HG03520 (cell line): ENCODE measurements around the gene DNAH6.
A peak's percentile ranks its signal among the peaks of the same experiment; 100 is the strongest.

ENCODE experiments used
- ATAC-seq: cut with Tn5 transposase; IDR thresholded peaks from one replicate; pipeline ENCODE4 v1.9.1; 2021; ENCODE audit warnings: mild to moderate bottlenecking, moderate library complexity; ENCODE audit not compliant: unreplicated experiment

The DNAH6 gene

DNA sequence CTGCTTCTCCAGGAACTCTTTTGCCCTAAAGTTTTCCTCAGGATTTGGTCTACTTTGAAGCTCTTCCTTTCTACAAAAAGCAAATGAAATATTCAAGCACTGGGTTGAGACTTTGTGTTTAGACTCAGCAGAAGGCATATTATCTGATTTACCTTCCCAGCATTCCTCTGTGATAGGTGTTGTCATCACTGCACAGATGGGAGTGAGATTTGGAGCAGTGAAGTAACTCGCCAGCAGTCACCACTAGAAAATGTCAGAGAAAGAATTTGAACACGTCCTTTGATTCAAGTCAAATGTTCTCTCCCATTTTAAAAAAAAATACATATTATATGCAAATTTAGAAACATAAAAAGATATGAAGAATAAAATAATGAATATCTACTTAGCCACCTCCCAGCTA, 112.2 kb downstream of the DNAH6 start:
- no peak for ATAC-seq

DNA sequence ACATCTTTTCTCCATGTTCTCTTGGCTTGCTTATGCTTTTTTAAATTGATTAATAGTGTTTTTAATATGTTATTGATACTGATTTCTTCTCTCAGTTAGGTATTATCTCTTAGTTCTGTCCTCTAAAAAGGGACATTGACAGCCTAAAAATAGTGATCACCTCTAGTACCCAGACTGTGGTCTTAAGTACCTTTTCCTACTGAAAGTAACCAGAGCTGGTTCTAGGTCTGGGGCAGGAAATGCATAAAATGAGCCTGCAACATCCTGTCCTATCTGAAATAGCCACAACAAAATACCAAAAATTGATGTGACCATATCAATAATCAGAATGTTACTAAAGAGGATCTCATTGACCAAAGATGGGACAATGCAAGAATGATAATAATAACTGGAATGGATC, 113.3 kb downstream of the DNAH6 start:
- ATAC-seq: no peak

GRCh38 chr2:84631047-84631446, 114.7 kb downstream of the DNAH6 start:
- peak; percentile 56 for ATAC-seq

GRCh38 chr2:84631985-84632384, 115.7 kb downstream of the DNAH6 start:
- no peak for ATAC-seq

DNA sequence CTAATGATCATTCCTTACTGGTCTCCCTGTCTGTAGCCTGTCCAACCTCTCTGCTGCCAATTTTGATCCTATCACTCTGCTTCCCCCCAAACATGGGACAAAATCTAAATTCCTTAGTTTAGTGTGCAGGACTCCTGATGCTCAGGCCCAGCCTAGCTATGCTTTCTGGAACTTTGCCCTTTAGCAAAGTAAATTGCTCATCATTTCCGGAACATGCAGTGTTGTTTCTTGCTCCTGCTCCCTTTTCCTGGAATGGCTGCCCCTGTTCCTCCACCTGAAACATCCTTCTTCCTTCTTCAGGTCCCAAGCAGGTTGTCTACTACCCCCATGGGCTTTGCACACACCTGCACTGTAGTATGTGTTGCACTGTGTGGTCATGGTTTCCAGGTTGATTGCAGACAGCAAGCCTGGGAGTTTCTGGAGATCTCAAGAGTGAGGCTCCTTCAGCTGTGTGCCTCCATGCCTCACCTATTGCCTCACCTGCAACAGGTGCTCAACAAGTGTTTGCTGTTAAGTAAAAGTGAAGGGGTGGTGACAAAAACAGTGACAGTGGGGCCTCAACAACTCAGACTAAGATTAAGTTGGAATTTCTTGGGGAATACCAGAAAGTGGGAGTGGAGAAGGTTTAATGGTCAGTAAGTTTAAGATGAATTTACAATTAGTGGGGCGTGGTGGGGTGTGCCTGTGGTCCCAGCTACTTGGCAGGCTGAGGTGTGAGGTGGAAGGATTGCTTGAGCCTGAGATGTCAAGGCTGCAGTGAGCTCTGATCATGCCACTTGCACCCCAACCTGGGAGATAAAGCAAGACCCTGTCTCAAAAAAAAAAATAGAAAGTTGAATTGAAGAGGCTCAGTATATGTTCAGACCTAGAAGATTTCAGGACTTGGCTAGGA, 120.0 kb downstream of the DNAH6 start:
- no peak for ATAC-seq

DNA sequence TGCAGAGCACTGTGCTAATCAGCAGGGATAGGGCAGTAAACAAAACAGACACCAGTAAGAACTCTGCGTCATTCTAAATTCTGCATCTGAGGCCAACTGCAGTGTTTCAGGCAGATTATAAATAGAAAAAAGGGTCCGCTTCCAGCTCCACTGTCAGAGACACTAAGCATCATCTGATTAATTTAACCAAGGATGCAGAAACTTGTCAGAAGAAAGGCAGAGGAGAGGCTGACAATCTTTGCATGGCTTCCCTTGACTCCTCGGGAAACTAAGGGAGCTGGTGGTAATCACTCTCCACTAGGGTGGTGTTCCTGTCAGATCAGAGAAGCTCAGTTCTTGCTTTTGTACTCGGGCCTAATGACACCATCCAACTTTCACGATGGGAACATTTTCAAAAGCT, 123.5 kb downstream of the DNAH6 start:
- no peak for ATAC-seq

- no peak for ATAC-seq
Measured at GRCh38 chr2:84640411-84640810, 124.1 kb downstream of the DNAH6 start.

DNA sequence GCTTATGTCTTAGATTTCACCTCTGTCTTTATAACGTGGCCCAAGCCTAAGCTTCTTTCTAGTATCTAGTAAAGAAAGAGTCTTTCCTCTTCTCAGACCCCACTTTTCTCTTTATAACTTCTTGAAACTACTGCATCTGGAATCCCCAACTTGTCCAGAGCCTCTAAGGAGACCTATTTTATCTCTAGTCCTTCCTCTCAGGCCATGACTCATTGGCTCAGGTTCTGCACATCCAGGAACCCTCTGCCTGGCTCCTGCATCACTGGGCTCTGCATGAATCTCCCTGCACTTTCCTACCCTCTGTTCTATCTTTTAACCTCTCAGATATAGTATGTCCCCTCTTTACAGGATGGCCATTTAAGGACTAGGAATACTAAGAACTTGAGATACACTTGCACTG, 124.7 kb downstream of the DNAH6 start:
- ATAC-seq: no peak

- no peak for ATAC-seq
Measured at GRCh38 chr2:84643991-84644390, 127.7 kb downstream of the DNAH6 start.

DNA sequence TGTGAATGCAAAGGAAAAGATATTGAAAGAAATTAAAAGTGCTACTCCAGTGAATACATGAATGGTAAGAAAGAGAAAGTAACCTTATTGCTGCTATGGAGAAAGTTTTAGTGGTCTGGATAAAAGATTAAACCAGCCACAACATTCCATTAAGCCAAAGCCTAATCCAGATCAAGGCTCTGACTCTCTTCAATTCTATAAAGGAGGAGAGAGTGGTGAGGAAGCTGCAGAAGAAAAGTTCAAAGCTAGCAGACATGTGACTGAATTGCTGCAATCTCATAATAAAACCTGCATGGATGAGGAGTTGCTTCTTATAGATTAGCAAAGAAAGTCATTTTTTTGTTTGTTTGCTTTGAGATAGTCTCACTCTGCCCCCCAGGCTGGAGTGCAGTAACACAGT, 130.2 kb downstream of the DNAH6 start:
- no peak for ATAC-seq

DNA sequence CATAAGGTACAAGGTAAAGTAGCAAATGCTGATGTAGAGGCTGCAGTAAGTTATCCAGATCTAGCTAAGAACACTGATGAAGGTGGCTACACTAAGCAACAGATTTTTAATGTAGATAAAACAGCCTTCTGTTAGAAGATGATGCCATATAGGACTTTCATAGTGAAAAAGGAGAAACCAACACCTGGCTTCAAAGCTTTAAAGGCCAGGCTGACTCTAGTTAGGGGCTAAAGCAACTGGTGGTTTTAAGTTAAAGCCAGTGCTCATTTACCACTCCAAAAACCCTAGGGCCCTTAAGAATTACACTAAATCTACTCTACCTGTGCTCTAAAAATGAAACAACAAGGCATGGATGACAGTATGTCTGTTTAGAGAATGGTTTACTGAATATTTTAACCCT, 131.0 kb downstream of the DNAH6 start:
- ATAC-seq: no peak

GRCh38 chr2:84649058-84649457, 132.8 kb downstream of the DNAH6 start:
- ATAC-seq: no peak

DNA sequence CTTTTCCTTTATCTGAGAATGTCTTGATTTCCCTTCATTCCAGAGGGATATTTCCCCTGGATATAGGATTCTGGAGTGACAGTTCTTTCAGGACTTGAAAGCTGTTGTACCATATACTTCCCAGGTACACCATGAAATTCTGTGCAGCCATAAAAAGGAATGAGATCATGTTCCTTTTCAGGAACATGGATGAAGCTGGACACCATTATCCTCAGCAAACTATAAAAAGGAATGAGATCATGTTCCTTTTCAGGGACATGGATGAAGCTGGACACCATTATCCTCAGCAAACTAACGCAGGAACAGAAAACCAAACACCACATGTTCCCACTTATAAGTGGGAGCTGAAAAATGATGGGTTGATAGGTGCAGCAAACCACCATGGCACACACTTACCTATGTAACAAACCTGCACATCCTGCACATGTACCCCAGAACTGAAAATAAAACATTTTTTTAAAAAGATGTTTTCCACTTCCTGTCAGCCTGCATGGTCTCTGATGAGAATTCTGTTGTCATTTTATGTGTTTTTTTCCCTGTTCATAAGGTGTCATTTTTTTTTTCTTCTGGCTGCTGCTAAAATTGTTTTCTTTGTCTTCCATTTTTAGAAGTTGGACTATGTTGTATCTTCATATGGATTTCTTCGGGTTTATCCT, 133.3 kb downstream of the DNAH6 start:
- ATAC-seq: no peak

GRCh38 chr2:84652431-84652830, 136.1 kb downstream of the DNAH6 start:
- ATAC-seq: no peak

- ATAC-seq: no peak
Measured at GRCh38 chr2:84653302-84653701, 137.0 kb downstream of the DNAH6 start.

GRCh38 chr2:84654414-84654813, 138.1 kb downstream of the DNAH6 start:
- ATAC-seq: no peak

DNA sequence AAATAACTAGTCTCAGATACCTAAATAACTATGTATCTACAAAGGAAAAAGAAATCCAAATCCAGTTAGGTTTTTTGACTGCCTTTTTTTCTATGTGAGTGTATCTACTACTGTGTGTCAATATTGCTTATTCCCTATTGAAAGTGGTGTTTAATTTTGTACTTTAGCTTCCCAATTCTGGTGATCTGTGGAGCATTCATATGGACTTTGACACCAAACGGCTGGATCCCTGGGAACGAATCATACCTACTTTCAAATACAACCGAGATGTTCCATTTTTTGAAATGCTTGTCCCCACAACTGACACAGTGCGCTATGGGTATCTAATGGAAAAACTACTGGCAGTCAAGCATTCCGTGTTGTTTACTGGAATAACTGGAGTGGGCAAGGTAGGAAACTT, 152.8 kb downstream of the DNAH6 start:
- ATAC-seq: no peak

DNA sequence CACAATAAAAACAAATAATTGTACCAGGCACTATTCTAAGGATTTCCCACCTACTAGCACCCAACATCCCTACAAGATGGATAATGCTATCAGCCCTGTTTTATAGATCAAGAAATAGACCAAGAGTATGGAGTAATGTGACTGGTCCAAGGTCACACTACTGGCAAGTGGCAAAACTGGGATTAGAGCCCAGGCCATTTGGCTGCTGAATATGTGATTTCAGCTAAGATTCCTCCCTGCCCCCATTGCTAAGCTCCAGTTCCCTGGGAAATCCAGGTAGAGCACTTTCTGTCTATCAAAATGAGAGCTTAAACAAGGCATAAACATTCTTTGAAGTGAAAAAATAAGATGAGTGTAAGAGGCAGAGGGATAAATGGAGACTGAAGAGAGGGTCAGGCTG, 157.8 kb downstream of the DNAH6 start:
- ATAC-seq: no peak

DNA sequence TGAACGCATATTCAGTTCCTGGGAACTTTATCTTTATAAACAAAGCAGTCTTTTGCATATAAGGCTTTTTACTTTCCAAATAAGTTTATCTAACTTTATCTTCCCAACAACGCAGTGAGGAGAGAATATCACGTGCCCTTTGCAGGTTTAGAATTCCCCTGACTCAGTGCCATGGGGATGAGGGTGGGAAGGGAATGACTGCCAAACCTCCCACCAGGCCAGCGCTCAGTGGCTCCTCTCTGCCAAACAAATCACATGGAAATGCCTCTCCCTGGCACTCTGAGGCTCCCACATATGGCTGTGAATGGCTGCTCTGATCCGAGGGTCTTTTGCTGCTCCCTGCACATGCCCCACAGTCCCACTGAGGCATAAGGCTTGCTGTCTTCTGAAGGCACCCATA, 158.3 kb downstream of the DNAH6 start:
- ATAC-seq: no peak

GRCh38 chr2:84676295-84676694, 160.0 kb downstream of the DNAH6 start:
- no peak for ATAC-seq

DNA sequence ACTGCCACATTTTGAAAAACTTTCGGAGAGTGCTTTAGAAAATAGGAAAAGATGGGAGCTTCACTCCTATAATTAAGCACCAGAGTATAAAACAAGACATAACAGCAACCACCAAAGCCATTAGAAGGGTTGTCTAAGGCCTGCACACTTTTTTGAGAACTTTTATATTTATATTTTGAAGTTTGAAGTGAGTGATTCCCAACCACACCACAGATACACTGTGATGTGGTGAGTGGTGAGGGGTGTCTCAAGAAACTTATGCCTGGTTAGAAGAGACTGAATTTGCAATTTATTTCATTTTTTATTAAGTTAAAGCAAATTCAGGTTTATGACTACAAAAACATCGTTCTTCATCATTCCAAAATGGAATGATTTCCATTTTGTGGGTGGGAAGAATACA, 161.9 kb downstream of the DNAH6 start:
- no peak for ATAC-seq

DNA sequence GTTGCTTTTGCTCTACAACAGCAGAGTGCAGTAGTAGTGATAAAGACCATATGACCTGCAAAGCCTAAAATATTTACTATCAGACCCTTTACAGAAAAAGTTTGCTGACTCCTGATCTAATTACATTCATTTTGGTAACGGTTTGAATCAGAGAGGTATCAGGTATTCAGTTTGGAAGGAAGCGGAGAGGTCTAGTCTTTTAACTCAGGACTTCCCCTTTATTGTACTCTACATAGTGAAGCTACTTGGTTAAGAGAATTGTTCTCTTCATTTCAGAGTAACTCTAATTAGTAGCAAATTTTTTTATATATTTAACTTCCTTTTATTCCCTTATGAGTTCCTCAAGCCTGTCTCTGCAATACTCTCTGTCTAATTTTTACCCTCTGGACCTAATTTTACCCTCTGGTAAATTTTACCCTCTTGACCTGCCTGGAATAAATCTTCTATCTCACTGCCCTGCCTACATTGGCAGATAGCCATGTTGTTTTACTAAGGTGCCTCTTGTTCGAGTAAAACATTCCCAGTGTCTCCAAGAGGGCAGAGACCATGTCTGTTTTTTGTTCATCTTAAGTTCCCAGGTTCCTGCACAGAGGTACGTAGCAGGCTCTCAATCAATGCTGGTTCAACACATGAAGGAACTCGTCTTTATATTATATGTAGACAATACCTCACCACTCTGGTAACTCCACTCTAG, 170.6 kb downstream of the DNAH6 start:
- ATAC-seq: no peak
